Nephron progenitor cell (in vitro differentiated cells): ENCODE data around the gene ANTXR1.

Experiments
- DNase-seq: peaks from one replicate; pipeline ENCODE4 v3.0.0; 2021
- H3K27ac Mint-ChIP-seq: 2 replicates; pipeline ENCODE4 v1.8.0; 2021; ENCODE audit warnings: mild to moderate bottlenecking, moderate library complexity, mixed read lengths
- H3K27me3 Mint-ChIP-seq: 2 replicates; pipeline ENCODE4 v1.8.0; 2021; ENCODE audit warnings: mild to moderate bottlenecking, low read depth, mixed read lengths; ENCODE audit not compliant: poor library complexity
- H3K36me3 Mint-ChIP-seq: 2 replicates; pipeline ENCODE4 v1.8.0; 2021; ENCODE audit warnings: low read depth, mixed read lengths
- H3K4me1 Mint-ChIP-seq: 2 replicates; pipeline ENCODE4 v1.8.0; 2021; ENCODE audit warnings: mixed read lengths
- H3K4me3 Mint-ChIP-seq: 2 replicates; pipeline ENCODE4 v1.8.0; 2021; ENCODE audit warnings: mild to moderate bottlenecking, moderate library complexity, mixed read lengths
- H3K9me3 Mint-ChIP-seq: 2 replicates; pipeline ENCODE4 v1.8.0; 2021; ENCODE audit warnings: mild to moderate bottlenecking, moderate library complexity, mixed read lengths
- CTCF ChIP-seq: fragments of 200-600 bp; sonication (generic); IDR thresholded peaks from 2 replicates; pipeline ENCODE4 v1.5.0; 2021; ENCODE audit warnings: antibody characterized with exemption

The ANTXR1 gene

GRCh38 chr2:69022548-69022947 is 9.6 kb downstream of the ANTXR1 start:
- Mint-ChIP-seq H3K27me3 (no peaks in the 10 kb centered on the region), H3K36me3 (peaks cover 49% of the 10 kb centered on the region), H3K4me1 (peaks cover 19% of the 10 kb centered on the region), H3K9me3 (peaks cover 16% of the 10 kb centered on the region), H3K27ac (no peak overlapping the region), H3K4me3 (no peak overlapping the region)
- TF ChIP-seq CTCF, result no peak
- no peak for DNase-seq

- no peak for DNase-seq
- Mint-ChIP-seq H3K36me3 (peaks cover 49% of the 10 kb centered on the region), H3K4me1 (peaks cover 12% of the 10 kb centered on the region), H3K9me3 (peaks cover 19% of the 10 kb centered on the region), H3K4me3 (no peak overlapping the region), H3K27me3 (no peaks in the 10 kb centered on the region), H3K27ac (no peak overlapping the region)
- TF ChIP-seq CTCF, result no peak
Measured at GRCh38 chr2:69023236-69023635, 10.3 kb downstream of the ANTXR1 start.

- Mint-ChIP-seq H3K27me3 (no peaks in the 10 kb centered on the region), H3K36me3 (peaks cover 37% of the 10 kb centered on the region), H3K9me3 (peaks cover 19% of the 10 kb centered on the region), H3K27ac (no peak overlapping the region), H3K4me1 (peaks cover under 1% of the 10 kb centered on the region), H3K4me3 (no peak overlapping the region)
- no peak for DNase-seq
- no peak for TF ChIP-seq CTCF
Measured at GRCh38 chr2:69026026-69026425, 13.0 kb downstream of the ANTXR1 start.

- Mint-ChIP-seq H3K9me3 (peaks cover 16% of the 10 kb centered on the region), H3K36me3 (peaks cover 30% of the 10 kb centered on the region), H3K4me3 (no peak overlapping the region), H3K27me3 (no peaks in the 10 kb centered on the region), H3K27ac (no peak overlapping the region), H3K4me1 (peaks cover 9% of the 10 kb centered on the region)
- TF ChIP-seq CTCF, result no peak
- DNase-seq, result no peak
Measured at GRCh38 chr2:69026691-69027459, 13.9 kb downstream of the ANTXR1 start.

- Mint-ChIP-seq H3K4me3 (no peak overlapping the region), H3K27me3 (no peaks in the 10 kb centered on the region), H3K27ac (peak overlapping the region; percentile 84), H3K4me1 (peaks cover 30% of the 10 kb centered on the region), H3K9me3 (peaks cover 16% of the 10 kb centered on the region), H3K36me3 (peaks cover 29% of the 10 kb centered on the region)
- TF ChIP-seq CTCF, result no peak
- DNase-seq, result no peak
Measured at GRCh38 chr2:69030800-69031428, 17.9 kb downstream of the ANTXR1 start.
